Fibroblast of lung (primary cell): ENCODE measurements around the gene LRRK1.

Source experiments
- CTCF ChIP-seq, 2 donors: IDR thresholded peaks in 1 of 2; conservative IDR thresholded peaks in 1 of 2; 1 replicate in 1 of 2; 2 replicates in 1 of 2; pipeline ENCODE4 v1.5.1; 2011 to 2012; ENCODE audit warnings: low read length in 2 of 2, control low read depth in 1 of 2, inconsistent platforms in 1 of 2, low read depth in 1 of 2, mild to moderate bottlenecking in 1 of 2
- EZH2 ChIP-seq: IDR thresholded peaks from 2 replicates; pipeline ENCODE4 v1.5.1; 2012; ENCODE audit warnings: low read length, control low read depth, mild to moderate bottlenecking; ENCODE audit errors: missing control alignments

DNA sequence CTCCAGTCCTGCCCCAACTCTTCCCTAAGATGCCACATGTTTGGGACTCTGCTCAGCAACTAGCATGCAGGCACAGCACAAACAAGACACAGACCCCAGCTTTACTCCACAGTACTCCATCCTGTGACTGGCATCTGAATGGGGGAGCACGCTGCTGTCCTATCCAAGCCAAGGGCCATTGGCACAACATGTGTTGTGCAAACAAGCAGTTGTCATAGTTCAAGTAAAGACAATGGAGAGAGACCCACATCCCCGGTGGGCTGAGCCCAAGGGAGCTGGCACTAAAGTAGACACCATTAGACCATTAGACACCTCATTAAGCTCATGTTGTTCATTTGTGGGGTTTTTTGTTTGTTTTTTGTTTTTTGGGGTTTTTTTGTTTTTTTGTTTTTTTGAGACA, 200.0 kb downstream of the LRRK1 start:
- TF ChIP-seq CTCF (conservative IDR thresholded peaks at IDR 0.05 in 1 of 2, IDR thresholded peaks at IDR 0.05 in 1 of 2; ENCODE audit: low read depth in 1 of 2, low read length in 2 of 2), result no peak
- TF ChIP-seq EZH2, result no peak
